Activated CD4-positive, alpha-beta T cell treated with anti-CD3 and anti-CD28 coated beads, Interleukin-2, amount 10 ng/mL, durations not matched to agents 7 days and 5 days (primary cell): ENCODE data around the gene ALOXE3. TPM values are rescaled to one million over a fixed set of nuclear protein-coding genes. Genes with fewer than 3 reads are reported as not detected.

Source experiments
- CTCF ChIA-PET: fragments of 350-600 bp; sonication (Branson Sonifier 250); formaldehyde crosslinking; loops from one replicate; lab custom pipeline; 2021; ENCODE audit warnings: antibody characterized with exemption; lab: Charles Lee
- POLR2A ChIA-PET: fragments of 350-600 bp; sonication (Branson Sonifier 250); formaldehyde crosslinking; loops from one replicate; lab custom pipeline; 2021; ENCODE audit warnings: antibody characterized with exemption; lab: Charles Lee
- DNase-seq: peaks from one replicate; pipeline ENCODE4 v3.0.0-alpha.2; 2020
- H3K27ac Mint-ChIP-seq: one replicate; pipeline ENCODE4 v1.8.0; 2021; ENCODE audit warnings: mild to moderate bottlenecking, moderate library complexity, mixed read lengths
- H3K27me3 Mint-ChIP-seq: one replicate; pipeline ENCODE4 v1.8.0; 2021; ENCODE audit warnings: mixed read lengths
- H3K36me3 Mint-ChIP-seq: one replicate; pipeline ENCODE4 v1.8.0; 2021; ENCODE audit warnings: low read depth, mixed read lengths
- H3K4me1 Mint-ChIP-seq: one replicate; pipeline ENCODE4 v1.8.0; 2021; ENCODE audit warnings: mixed read lengths
- H3K4me3 Mint-ChIP-seq: one replicate; pipeline ENCODE4 v1.8.0; 2021; ENCODE audit warnings: mild to moderate bottlenecking, moderate library complexity, mixed read lengths
- H3K9me3 Mint-ChIP-seq: one replicate; pipeline ENCODE4 v1.8.0; 2021; ENCODE audit warnings: mixed read lengths
- total RNA-seq, 2 experiments: library from RNA; stranded (reverse); gene quantifications; one replicate each; pipeline ENCODE4 v1.2.3, GENCODE V29; 2021

ALOXE3 gene
- total RNA-seq, 2 experiments from 2014 or later = not detected

GRCh38 chr17:8056232-8056975, 61.9 kb downstream of the ALOXE3 start:
- no peak overlapping the region for H3K27ac Mint-ChIP-seq
- no peaks in the 10 kb centered on the region for H3K36me3 Mint-ChIP-seq
- POLR2A ChIA-PET = no interaction called here

DNA sequence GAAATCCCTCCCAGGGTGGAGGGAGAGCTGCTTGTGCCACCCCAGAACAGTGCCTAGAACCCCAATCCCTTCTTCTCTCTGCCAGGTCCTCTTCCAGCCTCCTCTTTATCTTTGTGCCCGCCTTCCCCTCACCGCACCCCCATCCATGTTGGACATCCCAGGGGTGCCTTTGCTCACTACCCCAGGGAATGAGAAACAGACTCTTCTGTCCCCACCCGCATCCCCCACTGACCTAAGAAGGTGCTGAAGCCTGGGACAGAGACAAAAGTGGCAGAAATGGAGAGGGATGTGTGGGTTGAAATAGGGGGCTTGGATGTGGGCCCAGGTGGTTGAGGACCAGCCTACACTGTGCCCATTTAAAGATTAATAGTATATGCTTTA, 62.5 kb downstream of the ALOXE3 start:
- POLR2A ChIA-PET = no interaction called here
- DNase-seq = no peak
- no peak overlapping the region for H3K27ac Mint-ChIP-seq

More at GRCh38 chr17:8056232-8056975, 61.9 kb downstream of the ALOXE3 start:
- peak; percentile 51 for DNase-seq
- Mint-ChIP-seq H3K9me3 (no peaks in the 10 kb centered on the region), H3K4me1 (peaks cover 25% of the 10 kb centered on the region), H3K27me3 (peaks cover 48% of the 10 kb centered on the region), H3K4me3 (no peak overlapping the region)
- CTCF ChIA-PET = interaction anchor here (0.6 to 3.6 kb wide), 7 partner anchors 10 to 212 kb away, joined by 3 to 13 read pairs (median 3); no protein-coding TSS in a partner anchor

DNA sequence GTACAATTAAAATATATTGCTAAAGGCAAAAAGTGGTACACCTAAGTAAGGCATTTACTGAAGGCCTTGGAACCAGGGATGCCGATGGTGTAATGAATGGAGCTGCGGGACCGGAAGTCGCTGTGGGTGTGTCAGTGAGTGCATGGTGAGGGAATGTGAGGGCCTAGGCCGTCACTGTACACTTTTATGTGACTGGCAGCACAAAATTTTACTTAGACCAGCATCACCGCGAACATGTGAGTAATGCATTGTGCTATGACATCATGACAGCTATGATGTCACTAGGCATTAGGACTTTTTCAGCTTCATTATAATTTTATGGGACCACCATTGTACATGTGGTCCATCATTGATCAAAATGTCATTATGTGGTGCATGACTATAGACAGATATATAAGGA, 64.7 kb downstream of the ALOXE3 start:
- H3K4me3 Mint-ChIP-seq = no peak overlapping the region
- DNase-seq = no peak
- CTCF ChIA-PET = no interaction called here
- H3K27me3 Mint-ChIP-seq = peaks cover 22% of the 10 kb centered on the region
- POLR2A ChIA-PET = no interaction called here
- H3K36me3 Mint-ChIP-seq = no peaks in the 10 kb centered on the region
- no peak overlapping the region for H3K27ac Mint-ChIP-seq
- H3K9me3 Mint-ChIP-seq = no peaks in the 10 kb centered on the region
- H3K4me1 Mint-ChIP-seq = peaks cover 23% of the 10 kb centered on the region

More for the DNA sequence above, 62.5 kb downstream of the ALOXE3 start:
- Mint-ChIP-seq H3K27me3 (peaks cover 42% of the 10 kb centered on the region), H3K36me3 (no peaks in the 10 kb centered on the region), H3K4me3 (no peak overlapping the region), H3K9me3 (no peaks in the 10 kb centered on the region), H3K4me1 (peaks cover 25% of the 10 kb centered on the region)
- CTCF ChIA-PET = interaction anchor here (0.6 to 3.6 kb wide), 5 partner anchors 14 to 211 kb away, joined by 3 to 13 read pairs (median 3); no protein-coding TSS in a partner anchor

DNA sequence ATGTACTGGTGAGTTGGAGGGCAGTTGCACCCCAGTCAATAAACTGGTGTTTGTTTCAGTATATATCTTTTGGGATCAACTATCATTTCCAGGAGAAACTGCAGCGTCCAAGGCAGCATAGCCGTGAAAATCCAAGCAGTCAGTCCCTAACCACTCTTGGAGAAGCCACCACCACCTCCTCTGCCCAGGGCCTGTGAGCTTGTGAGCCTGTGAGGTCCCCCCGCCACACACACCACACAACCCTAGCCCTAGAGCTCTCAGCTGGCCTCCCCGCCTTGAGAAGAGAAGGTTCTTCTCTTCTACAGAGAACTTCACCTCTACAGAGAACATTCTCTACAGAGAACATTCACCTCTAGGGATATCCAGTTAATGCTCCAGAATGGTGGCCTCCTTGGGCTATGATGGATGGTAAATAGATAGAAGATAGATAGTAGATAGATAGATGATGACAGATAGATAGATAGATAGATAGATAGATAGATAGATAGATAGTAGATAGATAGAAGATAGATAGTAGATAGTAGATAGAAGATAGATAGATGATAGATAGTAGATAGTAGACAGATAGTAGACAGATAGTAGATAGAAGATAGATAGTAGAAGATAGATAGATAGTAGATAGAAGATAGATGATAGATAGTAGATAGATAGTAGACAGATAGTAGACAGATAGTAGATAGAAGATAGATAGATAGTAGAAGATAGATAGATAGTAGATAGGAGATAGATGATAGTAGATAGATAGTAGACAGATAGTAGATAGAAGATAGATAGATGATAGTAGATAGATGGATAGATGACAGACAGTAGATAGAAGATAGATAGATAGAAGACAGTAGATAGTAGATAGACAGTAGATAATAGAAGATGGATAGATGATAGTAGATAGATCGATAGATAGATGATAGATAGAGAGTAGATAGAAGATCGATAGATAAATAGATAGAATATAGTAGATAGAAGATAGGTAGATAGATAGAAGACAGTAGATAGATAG, 65.8 kb downstream of the ALOXE3 start:
- Mint-ChIP-seq H3K9me3 (no peaks in the 10 kb centered on the region), H3K36me3 (no peaks in the 10 kb centered on the region), H3K27me3 (peaks cover 17% of the 10 kb centered on the region), H3K4me1 (peaks cover 21% of the 10 kb centered on the region), H3K27ac (no peak overlapping the region), H3K4me3 (no peak overlapping the region)
- ChIA-PET CTCF (interaction anchor here (1.8 kb wide), 1 partner anchor 21 kb away, joined by 4 read pairs; no protein-coding TSS in a partner anchor), POLR2A (no interaction called here)
- no peak for DNase-seq

- CTCF ChIA-PET = interaction anchor here (1.8 kb wide), 1 partner anchor 22 kb away, joined by 4 read pairs; no protein-coding TSS in a partner anchor
Measured at GRCh38 chr17:8051831-8052230, 66.5 kb downstream of the ALOXE3 start.

DNA sequence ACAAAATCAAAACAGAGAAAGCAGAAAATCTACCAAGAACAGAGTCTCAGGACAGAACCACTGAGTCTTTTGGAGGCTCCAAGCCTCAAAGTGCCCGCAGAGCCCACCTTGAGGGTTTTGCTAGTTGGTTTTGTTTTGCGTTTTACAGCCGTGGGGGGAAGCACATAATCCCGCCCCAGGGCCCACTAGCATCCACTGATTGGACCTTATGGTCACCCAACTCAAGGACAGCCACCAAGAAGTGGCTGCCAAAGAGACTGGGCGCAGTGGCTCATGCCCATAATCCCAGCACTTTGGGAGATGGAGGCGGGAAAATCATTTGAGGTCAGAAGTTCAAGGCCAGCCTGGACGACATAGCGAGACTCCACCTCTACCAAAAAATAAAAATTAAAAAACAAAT, 69.6 kb downstream of the ALOXE3 start:
- no peak for DNase-seq
- ChIA-PET CTCF (interaction anchor here (0.6 to 1.5 kb wide), 2 partner anchors 60 to 981 kb away, joined by 3 to 4 read pairs; no protein-coding TSS in a partner anchor), POLR2A (no interaction called here)
- Mint-ChIP-seq H3K9me3 (no peaks in the 10 kb centered on the region), H3K4me3 (no peak overlapping the region), H3K27ac (no peak overlapping the region), H3K4me1 (no peaks in the 10 kb centered on the region), H3K27me3 (no peaks in the 10 kb centered on the region), H3K36me3 (no peaks in the 10 kb centered on the region)

More at GRCh38 chr17:8051831-8052230, 66.5 kb downstream of the ALOXE3 start:
- POLR2A ChIA-PET = no interaction called here
- no peak for DNase-seq
- H3K4me3 Mint-ChIP-seq = no peak overlapping the region
- H3K4me1 Mint-ChIP-seq = peaks cover 14% of the 10 kb centered on the region
- no peak overlapping the region for H3K27ac Mint-ChIP-seq
- H3K9me3 Mint-ChIP-seq = no peaks in the 10 kb centered on the region
- H3K36me3 Mint-ChIP-seq = no peaks in the 10 kb centered on the region
- H3K27me3 Mint-ChIP-seq = peaks cover 10% of the 10 kb centered on the region

- ChIA-PET POLR2A (no interaction called here), CTCF (interaction anchor here (1.5 kb wide), 1 partner anchor 59 kb away, joined by 4 read pairs; no protein-coding TSS in a partner anchor)
- H3K9me3 Mint-ChIP-seq = no peaks in the 10 kb centered on the region
- no peak for DNase-seq
- no peaks in the 10 kb centered on the region for H3K27me3 Mint-ChIP-seq
- H3K27ac Mint-ChIP-seq = no peak overlapping the region
- no peaks in the 10 kb centered on the region for H3K4me1 Mint-ChIP-seq
- H3K36me3 Mint-ChIP-seq = no peaks in the 10 kb centered on the region
- no peak overlapping the region for H3K4me3 Mint-ChIP-seq
Measured at GRCh38 chr17:8048236-8048635, 70.1 kb downstream of the ALOXE3 start.

GRCh38 chr17:8047769-8048110, 70.6 kb downstream of the ALOXE3 start:
- H3K27me3 Mint-ChIP-seq = no peaks in the 10 kb centered on the region
- DNase-seq = no peak
- ChIA-PET POLR2A (no interaction called here), CTCF (interaction anchor here (1.5 kb wide), 1 partner anchor 59 kb away, joined by 4 read pairs; no protein-coding TSS in a partner anchor)
- no peak overlapping the region for H3K4me3 Mint-ChIP-seq
- H3K27ac Mint-ChIP-seq = no peak overlapping the region
- H3K9me3 Mint-ChIP-seq = no peaks in the 10 kb centered on the region
- no peaks in the 10 kb centered on the region for H3K36me3 Mint-ChIP-seq
- no peaks in the 10 kb centered on the region for H3K4me1 Mint-ChIP-seq

- H3K9me3 Mint-ChIP-seq = no peaks in the 10 kb centered on the region
- no peaks in the 10 kb centered on the region for H3K4me1 Mint-ChIP-seq
- DNase-seq = no peak
- no peaks in the 10 kb centered on the region for H3K36me3 Mint-ChIP-seq
- no peak overlapping the region for H3K4me3 Mint-ChIP-seq
- ChIA-PET POLR2A (no interaction called here), CTCF (interaction anchor here (1.1 to 1.5 kb wide), 3 partner anchors 10 to 58 kb away, joined by 3 to 4 read pairs (median 3); no protein-coding TSS in a partner anchor)
- H3K27me3 Mint-ChIP-seq = no peaks in the 10 kb centered on the region
- H3K27ac Mint-ChIP-seq = no peak overlapping the region
Measured at GRCh38 chr17:8046929-8047768, 71.2 kb downstream of the ALOXE3 start.

GRCh38 chr17:8046306-8046928, 71.9 kb downstream of the ALOXE3 start:
- H3K27ac Mint-ChIP-seq = no peak overlapping the region
- no peak overlapping the region for H3K4me3 Mint-ChIP-seq
- CTCF ChIA-PET = interaction anchor here (1.1 to 1.4 kb wide), 2 partner anchors 11 to 29 kb away, joined by 3 read pairs; no protein-coding TSS in a partner anchor

More at GRCh38 chr17:8046306-8046928, 71.9 kb downstream of the ALOXE3 start:
- Mint-ChIP-seq H3K4me1 (no peaks in the 10 kb centered on the region), H3K36me3 (no peaks in the 10 kb centered on the region), H3K27me3 (peaks cover under 1% of the 10 kb centered on the region), H3K9me3 (no peaks in the 10 kb centered on the region)
- DNase-seq = no peak
- POLR2A ChIA-PET = no interaction called here
